K562 (cell line): Measurements from ENCODE around the gene MXI1. TPM values are rescaled to one million over a fixed set of nuclear protein-coding genes. Genes with fewer than 3 reads are reported as not detected.

Experiments used
- BRCA1 ChIP-seq, 2 experiments: fragments of 450-650 bp in 1 of 2; sonication (generic) in 1 of 2; formaldehyde crosslinking in 1 of 2; IDR thresholded peaks; 2 replicates each; pipeline versions ENCODE4 v1.5.0 to v1.6.1; 2017 to 2020; ENCODE audit warnings: mild to moderate bottlenecking in 1 of 2, missing genetic modification reagents in 1 of 2
- EGR1 ChIP-seq: fragments of 450-650 bp; conservative IDR thresholded peaks from 2 replicates; pipeline ENCODE4 v1.6.1; 2017; ENCODE audit warnings: mild to moderate bottlenecking
- ETV6 ChIP-seq, 3 experiments: fragments of 150-350 bp in 1 of 3; sonication (generic) in 1 of 3; formaldehyde crosslinking in 1 of 3; IDR thresholded peaks; 2 replicates each; pipeline versions ENCODE4 v1.6.1 to v1.8.0; 2014 to 2022; ENCODE audit warnings: borderline replicate concordance in 2 of 3, low read depth in 2 of 3, antibody characterized with exemption in 1 of 3, low read length in 1 of 3, mild to moderate bottlenecking in 1 of 3, missing genetic modification reagents in 1 of 3
- GATA2 ChIP-seq: sonication (generic); formaldehyde crosslinking; IDR thresholded peaks from 2 replicates; pipeline ENCODE4 v1.4.0; 2020; ENCODE audit warnings: mild to moderate bottlenecking, missing genetic modification reagents
- GATAD2B ChIP-seq: fragments of 450-650 bp; IDR thresholded peaks from 2 replicates; pipeline ENCODE4 v1.6.1; 2017; ENCODE audit warnings: mild to moderate bottlenecking, borderline replicate concordance
- GTF2F1 ChIP-seq: IDR thresholded peaks from 2 replicates; pipeline ENCODE4 v1.6.1; 2011; ENCODE audit warnings: low read depth, low read length, improper control_type of control experiment
- ID3 ChIP-seq, 2 experiments: fragments of 250-450 bp in 1 of 2; fragments of 450-650 bp in 1 of 2; sonication (Bioruptor Pico) in 1 of 2; IDR thresholded peaks; 2 replicates each; pipeline versions ENCODE4 v1.6.1 to v1.8.0; 2016 to 2021; ENCODE audit warnings: mild to moderate bottlenecking in 2 of 2, moderate library complexity in 2 of 2, missing compliant biosample characterization in 1 of 2, missing genetic modification characterization in 1 of 2
- KLF10 ChIP-seq: fragments of 250-450 bp; sonication (Bioruptor Pico); IDR thresholded peaks from 2 replicates; pipeline ENCODE4 v1.6.1; 2021; ENCODE audit warnings: matching md5 sums
- MXI1 ChIP-seq: IDR thresholded peaks from 2 replicates; pipeline ENCODE4 v1.6.1; 2011; ENCODE audit warnings: low read depth, mild to moderate bottlenecking, improper control_type of control experiment, low read length
- MYBL2 ChIP-seq, 2 experiments: fragments of 450-650 bp in 1 of 2; sonication (generic) in 1 of 2; formaldehyde crosslinking in 1 of 2; IDR thresholded peaks; 2 replicates each; pipeline versions ENCODE4 v1.6.1 to v1.8.1; 2017 to 2022; ENCODE audit warnings: borderline replicate concordance in 1 of 2, inconsistent platforms in 1 of 2, low read depth in 1 of 2, mild to moderate bottlenecking in 1 of 2, missing genetic modification reagents in 1 of 2, moderate library complexity in 1 of 2
- RAD21 ChIP-seq, 2 experiments: fragments of 250-450 bp in 1 of 2; fragments of 450-650 bp in 1 of 2; sonication (Bioruptor Pico) in 1 of 2; formaldehyde crosslinking in 1 of 2; IDR thresholded peaks in 1 of 2; conservative IDR thresholded peaks in 1 of 2; 2 replicates each; pipeline versions ENCODE4 v1.4.0 to v1.8.0; 2020 to 2022; ENCODE audit warnings: mild to moderate bottlenecking in 2 of 2, moderate library complexity in 1 of 2
- RAD51 ChIP-seq: fragments of 450-650 bp; IDR thresholded peaks from 2 replicates; pipeline ENCODE4 v1.7.1; 2016; ENCODE audit warnings: low read depth, mild to moderate bottlenecking, borderline replicate concordance
- SMAD2 ChIP-seq: fragments of 150-350 bp; IDR thresholded peaks from 2 replicates; pipeline ENCODE4 v1.6.1; 2014; ENCODE audit warnings: low read depth, mild to moderate bottlenecking, low read length
- SMARCB1 ChIP-seq: IDR thresholded peaks from 2 replicates; pipeline ENCODE4 v1.6.1; 2011; ENCODE audit warnings: improper control_type of control experiment, low read depth; ENCODE audit not compliant: insufficient read length
- SNAPC5 ChIP-seq: fragments of 250-450 bp; sonication (Bioruptor Pico); IDR thresholded peaks from 2 replicates; pipeline ENCODE4 v1.8.0; 2021; ENCODE audit warnings: moderate library complexity, mild to moderate bottlenecking, inconsistent platforms
- SNIP1 ChIP-seq: fragments of 450-650 bp; IDR thresholded peaks from 2 replicates; pipeline ENCODE4 v1.7.1; 2017; ENCODE audit warnings: low read depth, mild to moderate bottlenecking
- TCF15 ChIP-seq: fragments of 250-450 bp; sonication (Bioruptor Pico); IDR thresholded peaks from 2 replicates; pipeline ENCODE4 v1.8.0; 2022; ENCODE audit warnings: moderate library complexity, mild to moderate bottlenecking, inconsistent platforms
- YY1 ChIP-seq, 3 experiments: IDR thresholded peaks; 2 replicates each; pipeline ENCODE4 v1.6.1; 2011; ENCODE audit warnings: low read length in 2 of 3, mild to moderate bottlenecking in 2 of 3, moderate library complexity in 2 of 3, borderline replicate concordance in 1 of 3, control low read depth in 1 of 3, low read depth in 1 of 3; ENCODE audit not compliant: insufficient read depth in 3 of 3, insufficient replicate concordance in 2 of 3, control insufficient read depth in 1 of 3, insufficient read length in 1 of 3; ENCODE audit errors: extremely low read depth in 1 of 3
- ZNF212 ChIP-seq: fragments of 450-650 bp; formaldehyde crosslinking; IDR thresholded peaks from 2 replicates; pipeline ENCODE4 v1.4.0; 2020; ENCODE audit warnings: mild to moderate bottlenecking
- ZNF699 ChIP-seq: fragments of 250-450 bp; sonication (Bioruptor Pico); IDR thresholded peaks from 2 replicates; pipeline ENCODE4 v1.8.0; 2021; ENCODE audit warnings: mild to moderate bottlenecking, moderate library complexity; ENCODE audit not compliant: insufficient replicate concordance
- polyA plus RNA-seq, 8 experiments: library from polyadenylated mRNA; depleted of rRNA in 4 of 8; stranded (reverse) in 5 of 8; unstranded in 3 of 8; fragments of >200 nt; fragmentation: Nextera tagmentation in 2 of 8; fragmentation: Illumina TruSeq in 1 of 8; extraction: Ambion mirVana in 2 of 8; extraction: Trizol in 1 of 8; gene quantifications; 2 replicates each; pipeline versions ENCODE4 v1.2.1 to v1.2.3, GENCODE V29; 2011 to 2014; ENCODE audit warnings: inconsistent platforms in 1 of 8, missing spikeins in 1 of 8
- total RNA-seq, 7 experiments: library from RNA; depleted of rRNA in 6 of 7; stranded (reverse); fragments of >200 nt in 6 of 7; fragmentation: Illumina TruSeq in 2 of 7; extraction: Trizol in 2 of 7; gene quantifications; 2 replicates each; pipeline versions ENCODE4 v1.2.1 to v1.2.3, GENCODE V29; 2011 to 2021; ENCODE audit warnings: low replicate concordance in 1 of 7

Gene MXI1
- total and polyA plus RNA-seq, 9 of the 15 experiments (the other 6 are each of a cell fraction or from before 2014, with no cell fraction given), result 9.1 to 23.7 (median 14.8) TPM

- TF ChIP-seq RAD21 (CRISPR knock-in tag; conservative IDR thresholded peaks at IDR 0.05 in 1 of 2, IDR thresholded peaks at IDR 0.05 in 1 of 2), result peak; percentile 36 to 61
- TF ChIP-seq SMARCB1, result no peak
- peak; percentile 72 for TF ChIP-seq GATAD2B
- TF ChIP-seq MXI1, result no peak
- TF ChIP-seq RAD51, result no peak
- TF ChIP-seq KLF10, result no peak
- peak; percentile 46 for TF ChIP-seq EGR1
- TF ChIP-seq GTF2F1, result no peak
- TF ChIP-seq BRCA1 (IDR thresholded peaks at IDR 0.05), result no peak
- no peak for TF ChIP-seq BRCA1 (CRISPR knock-in tag; IDR thresholded peaks at IDR 0.05)
- no peak for TF ChIP-seq GATA2 (CRISPR knock-in tag)
- no peak for TF ChIP-seq SNIP1
- no peak for TF ChIP-seq ETV6 (IDR thresholded peaks at IDR 0.05; ENCODE audit: borderline replicate concordance in 1 of 2, low read depth in 2 of 2, low read length in 1 of 2)
- TF ChIP-seq ETV6 (CRISPR knock-in tag; IDR thresholded peaks at IDR 0.05; ENCODE audit: borderline replicate concordance), result no peak
- peak in 2 of 3 experiments; percentile 27 to 37 for TF ChIP-seq YY1 (IDR thresholded peaks at IDR 0.05; ENCODE audit: borderline replicate concordance in 1 of 3, control insufficient read depth in 1 of 3, extremely low read depth in 1 of 3, insufficient read depth in 3 of 3, insufficient read length in 1 of 3, insufficient replicate concordance in 2 of 3, low read depth in 1 of 3, low read length in 2 of 3)
- no peak for TF ChIP-seq TCF15
- TF ChIP-seq MYBL2 (IDR thresholded peaks at IDR 0.05; ENCODE audit: low read depth), result no peak
- TF ChIP-seq MYBL2 (CRISPR knock-in tag; IDR thresholded peaks at IDR 0.05; ENCODE audit: borderline replicate concordance), result no peak
- no peak for TF ChIP-seq ZNF699 (CRISPR knock-in tag)
- TF ChIP-seq SMAD2, result no peak
- TF ChIP-seq ID3 (CRISPR knock-in tag; IDR thresholded peaks at IDR 0.05), result no peak
- 0 out of 2 replicates have a peak, but pooled peaks have one; percentile 24 for TF ChIP-seq ID3 (tag; IDR thresholded peaks at IDR 0.05)
- no peak for TF ChIP-seq SNAPC5 (CRISPR knock-in tag)
- TF ChIP-seq ZNF212 (CRISPR knock-in tag), result no peak
Measured at GRCh38 chr10:110225756-110226542, 18.5 kb downstream of the MXI1 start (continued).
